ENCODE results near the gene BRAP. TPM values are rescaled to one million over a fixed set of nuclear protein-coding genes. Genes with fewer than 3 reads are reported as not detected.
A peak's percentile ranks its signal among the peaks of the same experiment; 100 is the strongest.
"Not testable (repeated sequence)": the region's sequence is repeated elsewhere in the genome, so short reads cannot be mapped to it uniquely, and the experiment has no call there.

The BRAP gene, protein sequence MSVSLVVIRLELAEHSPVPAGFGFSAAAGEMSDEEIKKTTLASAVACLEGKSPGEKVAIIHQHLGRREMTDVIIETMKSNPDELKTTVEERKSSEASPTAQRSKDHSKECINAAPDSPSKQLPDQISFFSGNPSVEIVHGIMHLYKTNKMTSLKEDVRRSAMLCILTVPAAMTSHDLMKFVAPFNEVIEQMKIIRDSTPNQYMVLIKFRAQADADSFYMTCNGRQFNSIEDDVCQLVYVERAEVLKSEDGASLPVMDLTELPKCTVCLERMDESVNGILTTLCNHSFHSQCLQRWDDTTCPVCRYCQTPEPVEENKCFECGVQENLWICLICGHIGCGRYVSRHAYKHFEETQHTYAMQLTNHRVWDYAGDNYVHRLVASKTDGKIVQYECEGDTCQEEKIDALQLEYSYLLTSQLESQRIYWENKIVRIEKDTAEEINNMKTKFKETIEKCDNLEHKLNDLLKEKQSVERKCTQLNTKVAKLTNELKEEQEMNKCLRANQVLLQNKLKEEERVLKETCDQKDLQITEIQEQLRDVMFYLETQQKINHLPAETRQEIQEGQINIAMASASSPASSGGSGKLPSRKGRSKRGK
- 20.9 and 23.9 TPM in 2 replicates for total RNA-seq (ENCODE audit: low replicate concordance)
- long read RNA-seq, full-length matches to known transcripts: 52 of 79 reads
- long read RNA-seq, partial matches to known transcripts: 10 of 79 reads
- long read RNA-seq, other reads (novel, unspliced or antisense): 17 of 79 reads

DNA sequence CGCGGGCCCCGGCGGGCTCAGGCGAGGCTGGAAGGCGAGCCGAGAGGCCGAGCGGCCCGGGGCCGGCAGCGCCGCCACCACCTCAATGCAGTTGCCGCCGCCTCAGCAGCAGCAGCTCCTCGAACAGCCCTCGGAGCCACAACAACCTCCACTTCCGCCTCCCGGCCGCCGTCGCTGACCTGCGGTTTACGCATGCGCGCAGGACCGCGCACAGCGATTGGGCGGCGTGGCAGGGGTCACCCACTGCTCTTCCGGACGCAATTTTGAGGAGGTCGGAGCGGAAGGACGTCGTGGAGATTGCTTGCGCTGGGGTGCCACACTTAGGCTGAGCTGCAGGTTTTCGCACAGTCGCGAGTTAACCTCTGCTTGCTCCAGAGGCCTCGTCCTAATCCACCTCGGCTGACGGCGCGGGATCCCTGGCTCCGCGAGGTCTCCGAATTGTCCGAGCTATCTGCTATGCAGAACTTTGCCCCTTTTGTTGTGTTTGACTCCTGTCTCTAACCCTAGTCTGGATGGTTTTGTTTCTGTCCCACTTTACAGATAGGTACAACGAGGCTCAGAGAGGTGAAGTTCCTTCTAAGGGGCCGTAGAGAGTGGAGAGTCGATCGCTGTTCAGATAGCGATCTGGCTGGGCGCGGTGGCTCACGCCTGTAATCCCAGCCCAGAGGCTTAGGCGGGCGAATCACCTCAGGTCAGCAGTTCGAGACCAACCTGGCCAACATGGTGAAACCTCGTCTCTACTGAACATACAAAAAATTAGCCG is at the start of gene BRAP, which contains the start of gene ACAD10:
BRAP (minus strand) TSS at position 146 of the 763 bp plus-strand sequence. CDS start 164 bp downstream, outside the sequence.
ACAD10 (plus strand) TSS at position 243 of the 763 bp plus-strand sequence. CDS start 6,657 bp downstream, outside the sequence.
- Mint-ChIP-seq H3K27me3 (no peaks in the 10 kb centered on the region), H3K9me3 (no peaks in the 10 kb centered on the region), H3K4me3 (peak within 1 kb of the TSS; percentile 99), H3K27ac (peak within 1 kb of the TSS; percentile 96), H3K36me3 (peaks cover 11% of the 10 kb centered on the region), H3K4me1 (ENCODE audit: unreplicated experiment) (peaks cover 18% of the 10 kb centered on the region)
- DNase-seq (ENCODE audit: extremely low spot score, unreplicated experiment): peak; percentile 96
- TF ChIP-seq, protein P1, sequence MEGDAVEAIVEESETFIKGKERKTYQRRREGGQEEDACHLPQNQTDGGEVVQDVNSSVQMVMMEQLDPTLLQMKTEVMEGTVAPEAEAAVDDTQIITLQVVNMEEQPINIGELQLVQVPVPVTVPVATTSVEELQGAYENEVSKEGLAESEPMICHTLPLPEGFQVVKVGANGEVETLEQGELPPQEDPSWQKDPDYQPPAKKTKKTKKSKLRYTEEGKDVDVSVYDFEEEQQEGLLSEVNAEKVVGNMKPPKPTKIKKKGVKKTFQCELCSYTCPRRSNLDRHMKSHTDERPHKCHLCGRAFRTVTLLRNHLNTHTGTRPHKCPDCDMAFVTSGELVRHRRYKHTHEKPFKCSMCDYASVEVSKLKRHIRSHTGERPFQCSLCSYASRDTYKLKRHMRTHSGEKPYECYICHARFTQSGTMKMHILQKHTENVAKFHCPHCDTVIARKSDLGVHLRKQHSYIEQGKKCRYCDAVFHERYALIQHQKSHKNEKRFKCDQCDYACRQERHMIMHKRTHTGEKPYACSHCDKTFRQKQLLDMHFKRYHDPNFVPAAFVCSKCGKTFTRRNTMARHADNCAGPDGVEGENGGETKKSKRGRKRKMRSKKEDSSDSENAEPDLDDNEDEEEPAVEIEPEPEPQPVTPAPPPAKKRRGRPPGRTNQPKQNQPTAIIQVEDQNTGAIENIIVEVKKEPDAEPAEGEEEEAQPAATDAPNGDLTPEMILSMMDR (conservative IDR thresholded peaks at IDR 0.05): no peak

DNA sequence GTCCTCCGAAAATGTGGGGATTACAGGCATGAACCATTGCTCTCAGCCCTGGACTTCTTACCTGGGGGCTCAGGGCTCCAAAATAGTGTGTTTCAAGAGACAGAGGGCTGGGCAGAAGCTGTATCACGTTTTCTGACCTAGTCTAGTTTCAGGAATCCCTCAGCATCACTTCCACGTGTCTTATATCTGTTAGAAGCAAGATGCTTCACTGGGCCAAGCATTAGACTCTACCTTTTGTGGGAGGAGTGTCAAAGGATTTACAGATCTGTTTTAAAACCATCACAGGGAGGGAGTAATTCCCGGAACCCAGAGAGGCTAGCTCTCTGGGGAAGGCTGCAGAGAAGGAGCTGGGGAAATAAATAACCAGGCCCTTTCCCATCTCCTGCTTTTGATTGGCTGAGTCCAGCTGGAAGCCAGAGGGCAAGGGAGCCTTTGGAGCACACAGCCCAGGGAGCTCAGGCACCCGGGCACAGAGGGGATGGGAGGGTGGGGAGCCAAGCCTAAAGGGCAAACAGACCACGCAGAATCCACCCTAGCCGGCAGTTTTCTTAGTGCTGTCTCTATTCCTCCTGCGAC is 47.7 kb upstream of the BRAP start:
- H3K27me3 Mint-ChIP-seq: no peaks in the 10 kb centered on the region
- no peaks in the 10 kb centered on the region for H3K4me1 Mint-ChIP-seq (ENCODE audit: unreplicated experiment)
- H3K4me3 Mint-ChIP-seq: no peak overlapping the region
- no peaks in the 10 kb centered on the region for H3K9me3 Mint-ChIP-seq
- no peak for DNase-seq (ENCODE audit: extremely low spot score, unreplicated experiment)
- H3K36me3 Mint-ChIP-seq: peaks cover 19% of the 10 kb centered on the region
- TF ChIP-seq, protein P1 (conservative IDR thresholded peaks at IDR 0.05): no peak
- H3K27ac Mint-ChIP-seq: no peak overlapping the region

DNA sequence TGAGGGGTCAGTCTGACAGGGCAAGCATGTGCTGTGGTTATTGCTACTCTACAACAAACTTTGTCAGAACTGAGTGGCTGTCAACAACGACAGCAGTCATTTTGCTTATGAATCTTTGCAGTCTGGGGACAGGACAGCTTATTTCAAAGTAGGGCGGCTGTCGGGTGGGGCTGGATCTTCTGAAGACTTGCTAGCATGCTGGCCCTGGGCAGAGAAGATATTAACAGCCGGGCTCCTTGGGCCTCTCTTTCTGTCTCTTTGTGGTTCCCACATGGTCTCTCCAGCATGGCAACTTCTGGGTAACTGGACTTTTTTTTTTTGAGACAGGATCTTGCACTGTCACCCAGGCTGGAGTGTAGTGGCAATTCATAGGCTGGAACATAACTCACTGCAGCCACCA is 47.0 kb upstream of the BRAP start:
- Mint-ChIP-seq H3K27ac (no peak overlapping the region), H3K27me3 (no peaks in the 10 kb centered on the region), H3K9me3 (no peaks in the 10 kb centered on the region), H3K4me3 (no peak overlapping the region), H3K36me3 (peaks cover 21% of the 10 kb centered on the region), H3K4me1 (ENCODE audit: unreplicated experiment) (no peaks in the 10 kb centered on the region)
- TF ChIP-seq, protein P1 (conservative IDR thresholded peaks at IDR 0.05): no peak
- DNase-seq (ENCODE audit: extremely low spot score, unreplicated experiment): no peak

DNA sequence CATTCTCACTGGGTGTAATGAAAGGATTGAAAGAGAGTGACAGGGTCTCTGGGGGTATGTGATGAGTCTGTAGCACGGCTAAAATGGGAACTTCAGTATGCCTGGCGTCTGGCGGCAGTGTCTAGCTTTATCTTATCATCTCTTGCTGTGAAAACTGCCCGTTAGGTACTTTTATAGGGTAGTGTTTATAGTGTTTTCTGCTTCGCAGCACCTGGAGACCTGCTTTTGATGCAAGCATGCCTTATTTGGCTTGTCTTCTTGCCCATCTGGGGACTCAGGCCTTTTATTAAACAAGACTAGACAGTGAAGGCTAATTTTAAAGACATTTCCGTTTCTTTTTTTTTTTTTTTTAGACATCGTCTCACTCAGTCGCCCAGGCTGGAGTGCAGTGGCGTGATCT is 44.7 kb upstream of the BRAP start:
- Mint-ChIP-seq H3K9me3 (no peaks in the 10 kb centered on the region), H3K4me1 (ENCODE audit: unreplicated experiment) (no peaks in the 10 kb centered on the region), H3K4me3 (no peak overlapping the region), H3K27me3 (no peaks in the 10 kb centered on the region), H3K27ac (no peak overlapping the region), H3K36me3 (peaks cover 18% of the 10 kb centered on the region)
- DNase-seq (ENCODE audit: extremely low spot score, unreplicated experiment): no peak
- TF ChIP-seq, protein P1 (conservative IDR thresholded peaks at IDR 0.05): no peak

DNA sequence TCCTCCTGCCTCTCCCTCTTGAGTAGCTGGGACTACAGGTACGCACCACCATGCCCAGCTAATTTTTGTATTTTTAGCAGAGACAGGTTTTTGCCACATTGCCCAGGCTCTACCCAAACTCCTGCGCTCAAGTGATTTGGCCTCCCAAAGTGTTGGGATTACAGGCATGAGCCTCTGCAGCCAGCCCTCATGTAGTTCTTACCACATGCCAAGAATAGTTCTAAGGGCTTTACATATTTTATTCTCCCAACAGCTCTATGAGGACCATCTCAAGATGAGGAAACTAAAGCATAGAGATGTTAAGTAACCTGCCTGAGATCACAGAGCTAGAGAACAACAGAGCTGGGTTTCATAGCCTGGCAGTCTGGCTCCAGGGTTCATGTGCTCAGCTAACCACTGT is 43.0 kb upstream of the BRAP start:
- Mint-ChIP-seq H3K27ac (no peak overlapping the region), H3K4me1 (ENCODE audit: unreplicated experiment) (no peaks in the 10 kb centered on the region), H3K36me3 (peaks cover 25% of the 10 kb centered on the region), H3K9me3 (no peaks in the 10 kb centered on the region), H3K27me3 (no peaks in the 10 kb centered on the region), H3K4me3 (no peak overlapping the region)
- DNase-seq (ENCODE audit: extremely low spot score, unreplicated experiment): no peak
- TF ChIP-seq, protein P1 (conservative IDR thresholded peaks at IDR 0.05): no peak

DNA sequence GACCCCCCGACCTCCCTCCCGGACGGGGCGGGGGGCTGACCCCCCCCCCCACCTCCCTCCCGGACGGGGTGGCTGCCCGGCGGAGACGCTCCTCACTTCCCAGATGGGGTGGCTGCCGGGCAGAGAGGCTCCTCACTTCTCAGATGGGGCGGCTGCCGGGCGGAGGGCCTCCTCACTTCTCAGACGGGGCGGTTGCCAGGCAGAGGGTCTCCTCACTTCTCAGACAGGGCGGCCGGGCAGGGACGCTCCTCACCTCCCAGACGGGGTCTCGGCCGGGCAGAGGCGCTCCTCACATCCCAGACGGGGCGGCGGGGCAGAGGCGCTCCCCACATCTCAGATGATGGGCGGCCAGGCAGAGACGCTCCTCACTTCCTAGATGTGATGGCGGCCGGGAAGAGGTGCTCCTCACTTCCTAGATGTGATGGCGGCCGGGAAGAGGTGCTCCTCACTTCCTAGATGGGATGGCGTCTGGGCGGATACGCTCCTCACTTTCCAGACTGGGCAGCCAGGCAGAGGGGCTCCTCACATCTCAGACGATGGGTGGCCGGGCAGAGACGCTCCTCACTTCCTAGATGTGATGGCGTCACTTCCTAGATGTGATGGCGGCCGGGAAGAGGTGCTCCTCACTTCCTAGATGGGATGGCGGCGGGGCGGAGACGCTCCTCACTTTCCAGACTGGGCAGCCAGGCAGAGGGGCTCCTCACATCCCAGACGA is 38.0 kb upstream of the BRAP start:
- not testable (repeated sequence) for DNase-seq (ENCODE audit: extremely low spot score, unreplicated experiment); H3K4me3 Mint-ChIP-seq; H3K4me1 Mint-ChIP-seq (ENCODE audit: unreplicated experiment); H3K27ac Mint-ChIP-seq; H3K27me3 Mint-ChIP-seq; H3K9me3 Mint-ChIP-seq
- H3K36me3 Mint-ChIP-seq: peaks cover 22% of the 10 kb centered on the region

Data from type B pancreatic cell (in vitro differentiated cells).